Tibial nerve (tissue), 4 donors: ENCODE results near the gene MGMT. TPM values are rescaled to one million over a fixed set of nuclear protein-coding genes. Genes with fewer than 3 reads are reported as not detected.

Experiments
- DNase-seq, 2 donors: peaks; one replicate each; pipeline ENCODE4 v3.0.0-alpha.2; 2019; ENCODE audit warnings: low spot score in 2 of 2
- H3K27ac ChIP-seq, 4 donors: fragments of 200-600 bp; sonication (generic) in 3 of 4; one replicate each; pipeline ENCODE4 v1.5.1; 2017 to 2019; ENCODE audit warnings: mild to moderate bottlenecking in 1 of 4
- H3K27me3 ChIP-seq, 2 donors: fragments of 200-600 bp; sonication (generic) in 1 of 2; one replicate each; pipeline versions ENCODE4 v1.5.1 to v1.6.0; 2017 to 2019
- H3K36me3 ChIP-seq, 3 donors: fragments of 200-600 bp; sonication (generic); one replicate each; pipeline ENCODE4 v1.5.1; 2018 to 2019
- H3K4me1 ChIP-seq, 4 donors: fragments of 200-600 bp; sonication (generic) in 3 of 4; one replicate each; pipeline ENCODE4 v1.5.1; 2017 to 2019
- H3K4me3 ChIP-seq, 4 donors: fragments of 200-600 bp; sonication (generic) in 3 of 4; one replicate each; pipeline ENCODE4 v1.5.1; 2017 to 2019; ENCODE audit warnings: mild to moderate bottlenecking in 1 of 4, moderate library complexity in 1 of 4
- H3K9me3 ChIP-seq, 4 donors: fragments of 200-600 bp; sonication (generic) in 3 of 4; one replicate each; pipeline ENCODE4 v1.5.1; 2017 to 2019
- EP300 ChIP-seq, 2 donors: sonication (generic); formaldehyde crosslinking; IDR thresholded peaks; one replicate each; pipeline ENCODE4 v1.6.1; 2017; ENCODE audit warnings: antibody characterized with exemption in 2 of 2, mild to moderate bottlenecking in 1 of 2
- POLR2A ChIP-seq, 2 donors: fragments of 450-650 bp; IDR thresholded peaks; one replicate each; pipeline ENCODE4 v1.6.1; 2017; ENCODE audit warnings: antibody characterized with exemption in 2 of 2, mild to moderate bottlenecking in 2 of 2, moderate library complexity in 2 of 2
- WGBS, 2 donors: methylation state at CpG; one replicate each; pipeline ENCODE4 v1.1.5; 2018; 5-methylcytosine and 5-hydroxymethylcytosine counted together
- total RNA-seq, 4 donors: library from RNA; depleted of rRNA; stranded (reverse); fragments of >200 nt; gene quantifications; one replicate each; pipeline ENCODE4 v1.1.0, GENCODE V29; 2016
- TF ChIP-seq, protein P1 (sequence below), 5 experiments: fragments of 200-600 bp in 3 of 5; fragments of 450-650 bp in 2 of 5; sonication (generic) in 3 of 5; IDR thresholded peaks; one replicate each; pipeline ENCODE4 v1.5.1; 2016 to 2019; ENCODE audit warnings: antibody characterized with exemption in 5 of 5, mild to moderate bottlenecking in 3 of 5, moderate library complexity in 2 of 5

The MGMT gene
- total RNA-seq, 4 donors from 2014 or later = 26.1 to 39.1 (median 33.7) TPM

DNA sequence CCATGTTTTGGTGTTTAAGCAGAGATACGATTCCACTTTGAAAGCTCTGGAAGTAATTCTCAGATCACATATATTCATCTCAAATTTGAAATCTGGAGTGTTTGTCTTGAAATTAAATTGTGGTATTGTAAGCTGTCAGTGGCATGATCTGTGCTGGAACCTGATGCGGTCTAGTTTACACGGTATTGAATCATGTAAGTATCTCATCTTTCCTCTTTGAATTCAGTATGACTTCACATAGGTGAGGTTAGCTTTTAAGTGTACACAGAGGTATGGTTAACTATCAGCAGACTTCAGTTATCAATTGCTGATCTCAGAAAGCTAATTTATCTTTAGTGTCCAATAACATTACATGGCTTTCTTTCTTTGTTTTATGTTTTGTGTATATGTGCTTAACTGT is 155.2 kb downstream of the MGMT start:
- peaks cover 0 to 4% (median 0%) of the 10 kb centered on the region in 4 donors for H3K9me3 ChIP-seq
- no peaks in the 10 kb centered on the region for H3K27me3 ChIP-seq
- DNase-seq = no peak
- H3K27ac ChIP-seq = no peak overlapping the region
- H3K4me3 ChIP-seq = no peak overlapping the region
- 91 to 95% methylated on average over 3 of the region's 3 CpGs for WGBS, 2 donors
- H3K4me1 ChIP-seq = no peaks in the 10 kb centered on the region
- H3K36me3 ChIP-seq = no peaks in the 10 kb centered on the region
- TF ChIP-seq EP300 (IDR thresholded peaks at IDR 0.05) (no peak), POLR2A (IDR thresholded peaks at IDR 0.05) (no peak)
- TF ChIP-seq, protein P1, sequence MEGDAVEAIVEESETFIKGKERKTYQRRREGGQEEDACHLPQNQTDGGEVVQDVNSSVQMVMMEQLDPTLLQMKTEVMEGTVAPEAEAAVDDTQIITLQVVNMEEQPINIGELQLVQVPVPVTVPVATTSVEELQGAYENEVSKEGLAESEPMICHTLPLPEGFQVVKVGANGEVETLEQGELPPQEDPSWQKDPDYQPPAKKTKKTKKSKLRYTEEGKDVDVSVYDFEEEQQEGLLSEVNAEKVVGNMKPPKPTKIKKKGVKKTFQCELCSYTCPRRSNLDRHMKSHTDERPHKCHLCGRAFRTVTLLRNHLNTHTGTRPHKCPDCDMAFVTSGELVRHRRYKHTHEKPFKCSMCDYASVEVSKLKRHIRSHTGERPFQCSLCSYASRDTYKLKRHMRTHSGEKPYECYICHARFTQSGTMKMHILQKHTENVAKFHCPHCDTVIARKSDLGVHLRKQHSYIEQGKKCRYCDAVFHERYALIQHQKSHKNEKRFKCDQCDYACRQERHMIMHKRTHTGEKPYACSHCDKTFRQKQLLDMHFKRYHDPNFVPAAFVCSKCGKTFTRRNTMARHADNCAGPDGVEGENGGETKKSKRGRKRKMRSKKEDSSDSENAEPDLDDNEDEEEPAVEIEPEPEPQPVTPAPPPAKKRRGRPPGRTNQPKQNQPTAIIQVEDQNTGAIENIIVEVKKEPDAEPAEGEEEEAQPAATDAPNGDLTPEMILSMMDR (IDR thresholded peaks at IDR 0.05) = no peak

DNA sequence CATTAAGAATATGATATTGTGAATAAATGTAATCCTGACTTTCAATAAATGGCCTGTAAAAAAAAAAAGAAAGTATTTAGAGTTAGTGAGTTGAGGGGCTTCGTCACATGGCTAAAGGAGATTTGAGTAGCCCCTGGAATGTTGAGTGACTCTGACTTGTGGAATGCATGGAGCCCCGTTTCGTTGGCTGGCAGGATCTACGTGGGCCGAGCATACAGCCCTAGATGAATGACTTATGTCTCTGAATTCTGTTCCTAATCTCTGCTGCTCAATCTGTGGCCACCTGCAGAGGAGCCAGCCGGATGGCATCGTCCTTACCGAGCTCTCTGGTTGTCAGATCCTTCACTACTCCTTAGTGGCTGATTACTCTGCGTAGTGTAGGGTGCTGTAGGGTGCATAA is 155.7 kb downstream of the MGMT start:
- no peak for DNase-seq
- WGBS, 2 donors = 78 to 79% methylated on average over 9 of the region's 9 CpGs
- H3K27ac ChIP-seq = no peak overlapping the region

DNA sequence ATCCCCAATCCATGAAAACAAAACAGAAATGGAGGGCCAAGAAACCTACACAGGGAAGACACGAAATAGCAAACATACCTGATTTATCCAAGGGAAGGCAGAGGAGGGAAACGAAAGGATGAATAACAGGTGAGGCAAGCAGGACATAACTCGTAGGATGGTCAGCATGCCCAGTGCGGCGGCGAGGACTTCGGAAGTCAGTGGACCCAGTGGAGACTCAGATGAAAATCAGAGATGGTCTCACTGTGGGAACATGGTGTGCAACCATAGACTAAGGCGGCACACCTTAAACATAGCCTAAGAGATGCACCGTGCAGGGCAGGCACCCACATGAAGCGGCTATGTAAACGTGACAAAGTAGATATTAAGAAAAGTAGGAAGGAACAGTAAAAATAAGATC is 157.5 kb downstream of the MGMT start:
- Histone ChIP-seq H3K27ac (no peak overlapping the region), H3K4me3 (no peak overlapping the region), H3K36me3 (no peaks in the 10 kb centered on the region), H3K4me1 (peaks cover 0 to 3% (median 0%) of the 10 kb centered on the region in 4 donors), H3K9me3 (peaks cover 0 to 2% (median 0%) of the 10 kb centered on the region in 4 donors), H3K27me3 (no peaks in the 10 kb centered on the region)
- 81 to 88% methylated on average over 11 of the region's 11 CpGs for WGBS, 2 donors
- TF ChIP-seq, protein P1 (IDR thresholded peaks at IDR 0.05) = no peak
- TF ChIP-seq POLR2A (IDR thresholded peaks at IDR 0.05) (no peak), EP300 (IDR thresholded peaks at IDR 0.05) (no peak)
- DNase-seq = no peak

More for the DNA sequence above, 155.7 kb downstream of the MGMT start:
- Histone ChIP-seq H3K9me3 (peaks cover 0 to 2% (median 0%) of the 10 kb centered on the region in 4 donors), H3K27me3 (no peaks in the 10 kb centered on the region), H3K4me3 (no peak overlapping the region), H3K36me3 (no peaks in the 10 kb centered on the region), H3K4me1 (peaks cover 0 to 2% (median 0%) of the 10 kb centered on the region in 4 donors)
- TF ChIP-seq POLR2A (IDR thresholded peaks at IDR 0.05) (no peak), EP300 (IDR thresholded peaks at IDR 0.05) (no peak)
- TF ChIP-seq, protein P1 (IDR thresholded peaks at IDR 0.05) = no peak

DNA sequence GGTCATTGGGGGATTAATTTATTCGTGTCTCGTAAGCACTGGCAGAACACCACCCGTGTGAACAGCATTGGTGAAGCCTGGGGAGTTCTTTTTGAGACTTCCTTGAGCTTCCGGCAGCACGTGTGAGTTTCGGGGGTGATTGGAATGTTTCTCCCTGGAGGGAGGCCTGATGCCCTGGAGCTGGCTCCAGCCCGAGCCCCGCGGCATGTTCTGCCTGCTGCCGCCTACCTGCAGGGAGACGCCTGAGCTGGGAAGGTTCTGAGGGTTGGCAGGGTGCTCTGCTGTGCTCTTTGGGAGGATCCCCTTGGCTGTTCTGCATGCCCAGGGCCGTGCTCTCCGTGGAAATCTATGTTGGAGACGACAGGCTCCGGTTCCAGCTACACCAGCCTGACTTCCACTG is 159.3 kb downstream of the MGMT start:
- DNase-seq = no peak
- no peaks in the 10 kb centered on the region for H3K27me3 ChIP-seq
- whole genome bisulfite sequencing, 2 donors = 66 to 82% methylated on average over 10 to 15 of the region's 15 CpGs

DNA sequence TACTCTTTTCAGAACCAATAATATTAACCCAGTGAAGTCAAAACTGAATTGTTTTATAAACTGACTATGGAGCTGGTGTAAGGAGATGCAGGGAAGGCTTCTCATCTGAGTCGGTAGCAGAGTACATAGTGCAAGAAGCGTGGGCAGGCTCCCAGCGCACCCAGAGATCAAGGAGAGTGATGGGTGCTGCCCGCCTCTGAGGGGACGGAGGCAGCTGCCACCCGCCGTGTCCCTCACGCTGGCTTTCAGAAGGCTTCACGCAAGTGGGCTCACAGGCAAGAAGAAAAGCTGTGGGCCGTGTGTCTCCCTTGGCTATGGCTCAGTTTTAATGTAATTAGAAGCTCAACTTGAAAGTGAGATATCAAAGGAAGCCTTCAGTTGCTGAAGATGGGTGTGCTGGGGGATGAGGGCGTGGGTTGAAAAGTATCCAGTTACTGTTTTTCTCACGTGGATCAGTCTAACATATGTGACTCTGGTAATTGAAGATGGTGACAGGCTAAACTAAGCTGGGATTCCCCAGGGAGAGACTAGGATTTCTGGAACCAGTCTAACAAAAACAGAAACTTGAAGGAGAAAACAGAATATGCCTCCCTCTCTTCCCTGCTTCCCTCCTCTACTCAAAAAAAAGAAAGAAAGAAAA is 159.9 kb downstream of the MGMT start:
- TF ChIP-seq POLR2A (IDR thresholded peaks at IDR 0.05) (no peak), EP300 (IDR thresholded peaks at IDR 0.05) (no peak)
- TF ChIP-seq, protein P1 (IDR thresholded peaks at IDR 0.05) = no peak
- DNase-seq = no peak
- H3K27ac ChIP-seq = no peak overlapping the region

More for the DNA sequence above, 159.3 kb downstream of the MGMT start:
- H3K4me1 ChIP-seq = peaks cover 0 to 3% (median 0%) of the 10 kb centered on the region in 4 donors
- peaks cover 0 to 2% (median 0%) of the 10 kb centered on the region in 4 donors for H3K9me3 ChIP-seq
- H3K4me3 ChIP-seq = no peak overlapping the region
- H3K27ac ChIP-seq = no peak overlapping the region
- TF ChIP-seq POLR2A (IDR thresholded peaks at IDR 0.05) (no peak), EP300 (IDR thresholded peaks at IDR 0.05) (no peak)
- TF ChIP-seq, protein P1 (IDR thresholded peaks at IDR 0.05) = no peak
- H3K36me3 ChIP-seq = no peaks in the 10 kb centered on the region

More for the DNA sequence above, 159.9 kb downstream of the MGMT start:
- Histone ChIP-seq H3K27me3 (no peaks in the 10 kb centered on the region), H3K9me3 (peaks cover 0 to 2% (median 0%) of the 10 kb centered on the region in 4 donors), H3K36me3 (no peaks in the 10 kb centered on the region), H3K4me3 (no peak overlapping the region), H3K4me1 (peaks cover 0 to 3% (median 0%) of the 10 kb centered on the region in 4 donors)
- 62 to 83% methylated on average over 12 of the region's 12 CpGs for WGBS, 2 donors
